Small intestine (tissue), 7 donors: Measurements from ENCODE around the gene COX18. TPM values are rescaled to one million over a fixed set of nuclear protein-coding genes. Genes with fewer than 3 reads are reported as not detected.

Source experiments
- DNase-seq, 2 donors: peaks; one replicate each; pipeline versions ENCODE4 v3.0.0 to v3.0.0-alpha.2; 2013
- FAIRE-seq: peaks from 2 replicates; lab custom pipeline; 2012; peaks lifted over from hg19 to GRCh38; lab: Jason Lieb, UNC
- H3K27ac ChIP-seq, 3 donors: one replicate each; pipeline ENCODE4 v1.5.1; 2013; ENCODE audit warnings: low read length in 2 of 3, mild to moderate bottlenecking in 2 of 3, control low read depth in 1 of 3, inconsistent platforms in 1 of 3, low read depth in 1 of 3, moderate library complexity in 1 of 3
- H3K27me3 ChIP-seq, 3 donors: one replicate each; pipeline ENCODE4 v1.6.1; 2013; ENCODE audit warnings: low read length in 3 of 3, inconsistent platforms in 1 of 3; ENCODE audit not compliant: control insufficient read depth in 3 of 3, insufficient read depth in 3 of 3
- H3K36me3 ChIP-seq, 3 donors: one replicate each; pipeline ENCODE4 v1.6.1; 2013; ENCODE audit warnings: low read length in 3 of 3, inconsistent platforms in 1 of 3, low read depth in 1 of 3, mild to moderate bottlenecking in 1 of 3, moderate library complexity in 1 of 3; ENCODE audit not compliant: control insufficient read depth in 3 of 3, insufficient read depth in 2 of 3
- H3K4me1 ChIP-seq, 3 donors: one replicate each; pipeline ENCODE4 v1.6.1; 2013; ENCODE audit warnings: low read length in 2 of 3, inconsistent platforms in 1 of 3, low read depth in 1 of 3, mild to moderate bottlenecking in 1 of 3, moderate library complexity in 1 of 3; ENCODE audit not compliant: control insufficient read depth in 3 of 3, insufficient read depth in 2 of 3
- H3K4me3 ChIP-seq, 3 donors: one replicate each; pipeline ENCODE4 v1.5.1; 2013; ENCODE audit warnings: low read length in 3 of 3, control low read depth in 1 of 3, inconsistent platforms in 1 of 3, low read depth in 1 of 3, mild to moderate bottlenecking in 1 of 3, moderate library complexity in 1 of 3
- H3K9me3 ChIP-seq, 2 donors: one replicate each; pipeline ENCODE4 v1.6.1; 2013; ENCODE audit warnings: low read depth in 1 of 2, low read length in 1 of 2; ENCODE audit not compliant: control insufficient read depth in 2 of 2, insufficient read depth in 1 of 2
- WGBS, 3 donors: extraction: QIAGEN DNeasy Blood & Tissue Kit; methylation state at CpG; one replicate each; pipeline ENCODE4 v1.1.7; 2013; 5-methylcytosine and 5-hydroxymethylcytosine counted together
- polyA plus RNA-seq, 4 donors: library from polyadenylated mRNA; stranded (reverse) in 3 of 4; unstranded in 1 of 4; fragments of 200-250 nt in 3 of 4; fragments of 120-200 nt in 1 of 4; gene quantifications; one replicate each; pipeline versions ENCODE4 v1.2.1 to v1.2.3, GENCODE V29; 2013
- donor health status: healthy with polysubstance abuse.
- donor health status: control.
- donor health status: control.
- donor health status: Bipolar disorder and iron deficiency.
- donor health status: healthy.

The COX18 gene
- polyA plus RNA-seq, 4 donors = 5.1 to 14.4 (median 10.5) TPM

GRCh38 chr4:73092868-73093267 is 23.4 kb upstream of the COX18 start:
- FAIRE-seq = no peak
- 85 to 100% (median 85%) methylated on average over 1 of the region's 1 CpG for WGBS, 3 donors
- H3K9me3 ChIP-seq = no peaks in the 10 kb centered on the region

GRCh38 chr4:73090738-73091137 is 21.2 kb upstream of the COX18 start:
- H3K27me3 ChIP-seq = no peaks in the 10 kb centered on the region
- peaks cover 3 to 36% (median 28%) of the 10 kb centered on the region in 3 donors for H3K36me3 ChIP-seq
- H3K4me3 ChIP-seq = no peak overlapping the region
- FAIRE-seq = no peak
- H3K9me3 ChIP-seq = no peaks in the 10 kb centered on the region
- H3K27ac ChIP-seq = no peak overlapping the region
- no peaks in the 10 kb centered on the region for H3K4me1 ChIP-seq
- WGBS, 3 donors = 68 to 100% (median 92%) methylated on average over 1 of the region's 1 CpG
- no peak for DNase-seq

More at GRCh38 chr4:73092868-73093267, 23.4 kb upstream of the COX18 start:
- no peak overlapping the region for H3K27ac ChIP-seq
- no peak for DNase-seq
- peaks cover 4 to 38% (median 25%) of the 10 kb centered on the region in 3 donors for H3K36me3 ChIP-seq
- H3K27me3 ChIP-seq = no peaks in the 10 kb centered on the region
- H3K4me1 ChIP-seq = no peaks in the 10 kb centered on the region
- no peak overlapping the region for H3K4me3 ChIP-seq

GRCh38 chr4:73087871-73088270 is 18.4 kb upstream of the COX18 start:
- H3K27me3 ChIP-seq = no peaks in the 10 kb centered on the region
- no peak for FAIRE-seq
- H3K27ac ChIP-seq = no peak overlapping the region
- H3K4me3 ChIP-seq = no peak overlapping the region
- no peaks in the 10 kb centered on the region for H3K9me3 ChIP-seq
- peaks cover 2 to 40% (median 26%) of the 10 kb centered on the region in 3 donors for H3K36me3 ChIP-seq
- H3K4me1 ChIP-seq = no peaks in the 10 kb centered on the region
- no peak for DNase-seq

- WGBS, 3 donors = 30 to 38% (median 35%) methylated on average over 6 of the region's 6 CpGs
- H3K27me3 ChIP-seq = no peaks in the 10 kb centered on the region
- no peaks in the 10 kb centered on the region for H3K4me1 ChIP-seq
- FAIRE-seq (peak; percentile 97), DNase-seq (no peak)
- no peak overlapping the region for H3K4me3 ChIP-seq
- no peak overlapping the region for H3K27ac ChIP-seq
- H3K9me3 ChIP-seq = no peaks in the 10 kb centered on the region
- H3K36me3 ChIP-seq = peaks cover 4 to 41% (median 19%) of the 10 kb centered on the region in 3 donors
Measured at GRCh38 chr4:73086095-73086868, 16.8 kb upstream of the COX18 start.

GRCh38 chr4:73080789-73081188 is 11.3 kb upstream of the COX18 start:
- H3K4me1 ChIP-seq = no peaks in the 10 kb centered on the region
- H3K4me3 ChIP-seq = no peak overlapping the region
- no peak for DNase-seq
- peaks cover 6 to 48% (median 18%) of the 10 kb centered on the region in 3 donors for H3K36me3 ChIP-seq
- 82 to 88% (median 86%) methylated on average over 3 of the region's 3 CpGs for WGBS, 3 donors
- no peak for FAIRE-seq
- no peak overlapping the region for H3K27ac ChIP-seq
- no peaks in the 10 kb centered on the region for H3K9me3 ChIP-seq
- H3K27me3 ChIP-seq = no peaks in the 10 kb centered on the region

GRCh38 chr4:73075832-73076231 is 6.3 kb upstream of the COX18 start:
- Histone ChIP-seq H3K36me3 (peaks cover 3 to 21% (median 15%) of the 10 kb centered on the region in 3 donors), H3K27me3 (no peaks in the 10 kb centered on the region), H3K9me3 (no peaks in the 10 kb centered on the region), H3K27ac (no peak overlapping the region), H3K4me3 (no peak overlapping the region), H3K4me1 (no peaks in the 10 kb centered on the region)
- WGBS, 3 donors = 86 to 88% (median 88%) methylated on average over 3 of the region's 3 CpGs
- no peak for FAIRE-seq
- DNase-seq = no peak

GRCh38 chr4:73070074-73070390 is 516 bp upstream of the COX18 start:
- H3K36me3 ChIP-seq = peaks cover 0 to 2% (median 2%) of the 10 kb centered on the region in 3 donors
- peak overlapping the region; percentile 68 to 93 (median 92) for H3K27ac ChIP-seq
- H3K9me3 ChIP-seq = no peaks in the 10 kb centered on the region
- no peak for DNase-seq
- H3K27me3 ChIP-seq = no peaks in the 10 kb centered on the region
- peaks cover 4 to 13% (median 5%) of the 10 kb centered on the region in 3 donors for H3K4me1 ChIP-seq
- no peak for FAIRE-seq
- H3K4me3 ChIP-seq = peak overlapping the region; percentile 26 to 83 (median 68)
- WGBS, 3 donors = 2 to 4% (median 4%) methylated on average over 9 of the region's 9 CpGs

- no peak for FAIRE-seq
- H3K4me3 ChIP-seq = peak overlapping the region; percentile 63 to 83 (median 68)
- WGBS, 3 donors = 0 to 1% (median 0%) methylated on average over 27 of the region's 27 CpGs
- H3K9me3 ChIP-seq = no peaks in the 10 kb centered on the region
- peaks cover 4 to 13% (median 5%) of the 10 kb centered on the region in 3 donors for H3K4me1 ChIP-seq
- peak; percentile 57 to 68 for DNase-seq
- peak overlapping the region; percentile 88 to 93 (median 92) for H3K27ac ChIP-seq
- peaks cover 0 to 2% (median 2%) of the 10 kb centered on the region in 3 donors for H3K36me3 ChIP-seq
- H3K27me3 ChIP-seq = no peaks in the 10 kb centered on the region
Measured at GRCh38 chr4:73068491-73069337, 802 bp downstream of the COX18 start.
